Fibroblast of skin of back (primary cell): ENCODE data around the gene TENT4B.
A peak's percentile ranks its signal among the peaks of the same experiment; 100 is the strongest.
"Not testable (repeated sequence)": the region's sequence is repeated elsewhere in the genome, so short reads cannot be mapped to it uniquely, and the experiment has no call there.

Source experiments
- DNase-seq: peaks from one replicate; pipeline ENCODE4 v3.0.0-alpha.2; 2013

TENT4B gene

GRCh38 chr16:50238314-50238713 is 85.2 kb downstream of the TENT4B start:
- DNase-seq: no peak

GRCh38 chr16:50238868-50239301 is 85.8 kb downstream of the TENT4B start:
- DNase-seq: no peak

GRCh38 chr16:50243024-50243423 is 89.9 kb downstream of the TENT4B start:
- DNase-seq: not testable (repeated sequence)

- peak; percentile 49 for DNase-seq
Measured at GRCh38 chr16:50244140-50244503, 91.0 kb downstream of the TENT4B start.

GRCh38 chr16:50244504-50245416 is 91.7 kb downstream of the TENT4B start:
- DNase-seq: no peak

- peak; percentile 78 for DNase-seq
Measured at GRCh38 chr16:50245417-50246298, 92.6 kb downstream of the TENT4B start.

GRCh38 chr16:50246299-50247122 is 93.4 kb downstream of the TENT4B start:
- DNase-seq: no peak

GRCh38 chr16:50247123-50247905 is 94.2 kb downstream of the TENT4B start:
- DNase-seq: no peak

GRCh38 chr16:50247906-50248608 is 95.0 kb downstream of the TENT4B start:
- no peak for DNase-seq

- no peak for DNase-seq
Measured at GRCh38 chr16:50248845-50249244, 95.7 kb downstream of the TENT4B start.

- DNase-seq: peak; percentile 89
Measured at GRCh38 chr16:50251375-50252081, 98.4 kb downstream of the TENT4B start.

GRCh38 chr16:50252082-50252611 is 99.0 kb downstream of the TENT4B start:
- DNase-seq: no peak

- no peak for DNase-seq
Measured at GRCh38 chr16:50252874-50253513, 99.9 kb downstream of the TENT4B start.

- no peak for DNase-seq
Measured at GRCh38 chr16:50253514-50253910, 100.4 kb downstream of the TENT4B start.

- DNase-seq: no peak
Measured at GRCh38 chr16:50254072-50254471, 101.0 kb downstream of the TENT4B start.

- DNase-seq: no peak
Measured at GRCh38 chr16:50255538-50255937, 102.4 kb downstream of the TENT4B start.

GRCh38 chr16:50256604-50257003 is 103.5 kb downstream of the TENT4B start:
- DNase-seq: no peak

- DNase-seq: no peak
Measured at GRCh38 chr16:50257876-50258275, 104.8 kb downstream of the TENT4B start.
